Liver (tissue), 9 donors: ENCODE data around the gene HGF. TPM values are rescaled to one million over a fixed set of nuclear protein-coding genes. Genes with fewer than 3 reads are reported as not detected.

Source experiments
- DNase-seq: peaks from one replicate; pipeline ENCODE4 v3.0.0-alpha.2; 2017; ENCODE audit warnings: low spot score
- H3K27ac ChIP-seq, 2 donors: one replicate each; pipeline ENCODE4 v1.7.0; 2013; ENCODE audit warnings: inconsistent platforms in 2 of 2, low read length in 2 of 2, control low read depth in 1 of 2, low read depth in 1 of 2, mild to moderate bottlenecking in 1 of 2
- H3K27me3 ChIP-seq, 4 donors: one replicate each; pipeline versions ENCODE4 v1.6.1 to v1.7.0; 2013; ENCODE audit warnings: low read length in 3 of 4, inconsistent platforms in 1 of 4, mild to moderate bottlenecking in 1 of 4, moderate library complexity in 1 of 4; ENCODE audit not compliant: control insufficient read depth in 4 of 4, insufficient read depth in 4 of 4
- H3K36me3 ChIP-seq, 4 donors: one replicate each; pipeline versions ENCODE4 v1.6.1 to v1.7.0; 2013; ENCODE audit warnings: low read length in 3 of 4, mild to moderate bottlenecking in 3 of 4, low read depth in 1 of 4, moderate library complexity in 1 of 4; ENCODE audit not compliant: control insufficient read depth in 4 of 4, insufficient read depth in 3 of 4
- H3K4me1 ChIP-seq, 4 donors: one replicate each; pipeline versions ENCODE4 v1.6.1 to v1.7.0; 2013; ENCODE audit warnings: low read length in 3 of 4, mild to moderate bottlenecking in 3 of 4, moderate library complexity in 1 of 4; ENCODE audit not compliant: control insufficient read depth in 4 of 4, insufficient read depth in 4 of 4
- H3K4me3 ChIP-seq, 3 donors: one replicate each; pipeline versions ENCODE4 v1.6.1 to v1.7.0; 2013; ENCODE audit warnings: low read length in 3 of 3, control low read depth in 1 of 3, low read depth in 1 of 3, mild to moderate bottlenecking in 1 of 3
- H3K9ac ChIP-seq, 2 donors: one replicate each; pipeline ENCODE4 v1.7.0; 2013; ENCODE audit warnings: low read length in 2 of 2, mild to moderate bottlenecking in 2 of 2, moderate library complexity in 2 of 2, control low read depth in 1 of 2, low read depth in 1 of 2
- H3K9me3 ChIP-seq, 4 donors: one replicate each; pipeline versions ENCODE4 v1.6.1 to v1.7.0; 2013; ENCODE audit warnings: low read length in 3 of 4; ENCODE audit not compliant: control insufficient read depth in 4 of 4
- EGR1 ChIP-seq, 2 donors: IDR thresholded peaks; 2 replicates each; pipeline ENCODE4 v1.6.1; 2016 to 2018; ENCODE audit warnings: antibody characterized with exemption in 2 of 2, low read depth in 2 of 2
- FOXA1 ChIP-seq: IDR thresholded peaks from 2 replicates; pipeline ENCODE4 v1.6.1; 2016; ENCODE audit warnings: antibody characterized with exemption
- FOXA2 ChIP-seq: IDR thresholded peaks from 2 replicates; pipeline ENCODE4 v1.6.1; 2016; ENCODE audit warnings: antibody characterized with exemption
- HNF4G ChIP-seq: IDR thresholded peaks from 2 replicates; pipeline ENCODE4 v1.6.1; 2016; ENCODE audit warnings: antibody characterized with exemption
- JUND ChIP-seq, 2 donors: IDR thresholded peaks; 2 replicates each; pipeline ENCODE4 v1.6.1; 2016; ENCODE audit warnings: antibody characterized with exemption in 2 of 2
- RAD21 ChIP-seq, 2 donors: IDR thresholded peaks; 2 replicates each; pipeline ENCODE4 v1.6.1; 2016; ENCODE audit warnings: antibody characterized with exemption in 2 of 2, mild to moderate bottlenecking in 2 of 2
- RXRA ChIP-seq, 2 donors: IDR thresholded peaks; 2 replicates each; pipeline ENCODE4 v1.6.1; 2017 to 2018; ENCODE audit warnings: antibody characterized with exemption in 2 of 2, mild to moderate bottlenecking in 1 of 2
- SP1 ChIP-seq: IDR thresholded peaks from 2 replicates; pipeline ENCODE4 v1.6.1; 2018; ENCODE audit warnings: antibody characterized with exemption, mild to moderate bottlenecking
- YY1 ChIP-seq: IDR thresholded peaks from 2 replicates; pipeline ENCODE4 v1.6.1; 2016; ENCODE audit warnings: antibody characterized with exemption, mild to moderate bottlenecking
- WGBS: extraction: QIAGEN DNeasy Blood & Tissue Kit; methylation state at CpG from one replicate; pipeline ENCODE4 v1.1.7; 2013; 5-methylcytosine and 5-hydroxymethylcytosine counted together
- polyA plus RNA-seq, 2 donors: library from polyadenylated mRNA; stranded (reverse) in 1 of 2; unstranded in 1 of 2; fragments of 200-250 nt in 1 of 2; fragments of >200 nt in 1 of 2; fragmentation: Nextera tagmentation in 1 of 2; extraction: Ambion mirVana in 1 of 2; gene quantifications; one replicate each; pipeline versions ENCODE4 v1.2.1 to v1.2.3, GENCODE V29; 2013 to 2015
- total RNA-seq, 2 donors: library from RNA; depleted of rRNA; stranded (reverse); fragments of >200 nt; gene quantifications; one replicate each; pipeline ENCODE4 v1.2.3, GENCODE V29; 2014
- TF ChIP-seq, protein P1 (sequence below): IDR thresholded peaks from 2 replicates; pipeline ENCODE4 v1.6.1; 2016; ENCODE audit warnings: antibody characterized with exemption, mild to moderate bottlenecking
- TF ChIP-seq, protein P2 (sequence below): IDR thresholded peaks from 2 replicates; pipeline ENCODE4 v1.6.1; 2016; ENCODE audit warnings: antibody characterized with exemption
- TF ChIP-seq, protein P3 (sequence below): fragments of 150-350 bp; IDR thresholded peaks from 2 replicates; pipeline ENCODE4 v1.5.1; 2017; ENCODE audit warnings: improper control_type of control experiment, low read depth, low read length; ENCODE audit not compliant: missing input control
- TF ChIP-seq, protein P4 (sequence below): IDR thresholded peaks from 2 replicates; pipeline ENCODE4 v1.6.1; 2016; ENCODE audit warnings: antibody characterized with exemption
- donor health status: healthy.
- donor health status: healthy.
- donor health status: healthy.
- donor health status: healthy.
- donor health status: healthy.

HGF gene
- total and polyA plus RNA-seq, 4 donors: 12.0 to 29.8 (median 15.3) TPM

DNA sequence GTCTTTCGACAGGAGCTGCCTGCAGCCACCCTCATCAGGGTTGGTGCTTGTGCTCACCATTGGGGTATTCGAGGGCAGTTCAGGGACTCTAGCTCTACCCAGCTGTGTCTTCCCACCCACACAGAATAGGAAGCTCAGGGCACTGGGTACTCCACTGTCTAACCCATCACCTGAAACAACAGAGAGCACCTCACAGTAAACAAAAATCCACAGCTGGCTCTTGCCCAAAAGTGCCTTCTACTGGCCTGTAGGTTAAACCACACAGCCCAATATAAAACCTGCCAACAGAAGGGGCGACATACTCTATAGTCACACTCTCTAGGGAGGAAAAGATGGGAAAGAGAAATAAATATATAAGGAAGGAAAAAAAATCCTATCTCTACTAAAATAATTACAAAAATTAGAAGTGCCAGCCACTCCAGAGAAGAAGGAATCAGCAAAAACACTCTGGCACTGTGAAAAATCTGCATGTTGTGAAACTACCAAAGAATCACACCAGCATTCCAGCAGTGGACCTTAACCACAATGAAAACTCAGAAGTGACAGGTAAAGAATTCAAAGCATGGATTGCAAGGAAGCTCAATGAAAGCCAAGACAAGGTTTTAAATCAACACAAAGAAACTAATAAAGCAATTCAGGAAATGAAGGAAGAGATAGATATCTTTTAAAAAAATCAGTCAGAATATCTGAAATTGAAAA lies 110.0 kb downstream of the HGF start:
- Histone ChIP-seq H3K4me3 (no peak overlapping the region), H3K9me3 (no peaks in the 10 kb centered on the region), H3K27me3 (no peaks in the 10 kb centered on the region), H3K36me3 (no peaks in the 10 kb centered on the region), H3K27ac (no peak overlapping the region), H3K9ac (no peak overlapping the region), H3K4me1 (no peaks in the 10 kb centered on the region)
- DNase-seq: no peak
- no peak for TF ChIP-seq EGR1 (IDR thresholded peaks at IDR 0.05; ENCODE audit: low read depth in 2 of 2)
- TF ChIP-seq, protein P1, sequence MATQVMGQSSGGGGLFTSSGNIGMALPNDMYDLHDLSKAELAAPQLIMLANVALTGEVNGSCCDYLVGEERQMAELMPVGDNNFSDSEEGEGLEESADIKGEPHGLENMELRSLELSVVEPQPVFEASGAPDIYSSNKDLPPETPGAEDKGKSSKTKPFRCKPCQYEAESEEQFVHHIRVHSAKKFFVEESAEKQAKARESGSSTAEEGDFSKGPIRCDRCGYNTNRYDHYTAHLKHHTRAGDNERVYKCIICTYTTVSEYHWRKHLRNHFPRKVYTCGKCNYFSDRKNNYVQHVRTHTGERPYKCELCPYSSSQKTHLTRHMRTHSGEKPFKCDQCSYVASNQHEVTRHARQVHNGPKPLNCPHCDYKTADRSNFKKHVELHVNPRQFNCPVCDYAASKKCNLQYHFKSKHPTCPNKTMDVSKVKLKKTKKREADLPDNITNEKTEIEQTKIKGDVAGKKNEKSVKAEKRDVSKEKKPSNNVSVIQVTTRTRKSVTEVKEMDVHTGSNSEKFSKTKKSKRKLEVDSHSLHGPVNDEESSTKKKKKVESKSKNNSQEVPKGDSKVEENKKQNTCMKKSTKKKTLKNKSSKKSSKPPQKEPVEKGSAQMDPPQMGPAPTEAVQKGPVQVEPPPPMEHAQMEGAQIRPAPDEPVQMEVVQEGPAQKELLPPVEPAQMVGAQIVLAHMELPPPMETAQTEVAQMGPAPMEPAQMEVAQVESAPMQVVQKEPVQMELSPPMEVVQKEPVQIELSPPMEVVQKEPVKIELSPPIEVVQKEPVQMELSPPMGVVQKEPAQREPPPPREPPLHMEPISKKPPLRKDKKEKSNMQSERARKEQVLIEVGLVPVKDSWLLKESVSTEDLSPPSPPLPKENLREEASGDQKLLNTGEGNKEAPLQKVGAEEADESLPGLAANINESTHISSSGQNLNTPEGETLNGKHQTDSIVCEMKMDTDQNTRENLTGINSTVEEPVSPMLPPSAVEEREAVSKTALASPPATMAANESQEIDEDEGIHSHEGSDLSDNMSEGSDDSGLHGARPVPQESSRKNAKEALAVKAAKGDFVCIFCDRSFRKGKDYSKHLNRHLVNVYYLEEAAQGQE: no peak
- 87% methylated on average over 3 of the region's 3 CpGs for WGBS

DNA sequence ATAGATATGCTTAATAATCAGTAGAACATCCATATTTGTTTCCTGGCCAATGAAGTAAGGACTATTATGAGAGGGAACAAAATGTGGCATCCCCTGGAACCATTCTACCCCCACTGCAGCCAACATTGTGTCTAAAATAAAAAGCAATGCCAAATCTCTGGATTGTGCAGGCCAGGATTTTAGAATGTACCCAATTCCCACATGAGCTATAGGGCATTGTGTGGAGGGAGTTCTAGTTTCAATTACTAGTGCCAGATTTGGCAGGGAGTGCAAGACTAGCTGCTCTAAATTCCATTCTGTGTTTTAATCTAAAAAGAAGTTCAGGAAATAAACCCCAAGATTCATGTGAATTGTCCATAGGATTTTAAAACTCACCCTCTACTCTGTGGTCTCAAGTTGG lies 112.3 kb downstream of the HGF start:
- H3K9ac ChIP-seq: no peak overlapping the region
- TF ChIP-seq FOXA2 (no peak), RAD21 (IDR thresholded peaks at IDR 0.05) (no peak), FOXA1 (no peak), JUND (IDR thresholded peaks at IDR 0.05) (no peak), SP1 (no peak), RXRA (IDR thresholded peaks at IDR 0.05) (no peak), EGR1 (IDR thresholded peaks at IDR 0.05; ENCODE audit: low read depth in 2 of 2) (no peak), HNF4G (no peak), YY1 (no peak)
- TF ChIP-seq, protein P2, sequence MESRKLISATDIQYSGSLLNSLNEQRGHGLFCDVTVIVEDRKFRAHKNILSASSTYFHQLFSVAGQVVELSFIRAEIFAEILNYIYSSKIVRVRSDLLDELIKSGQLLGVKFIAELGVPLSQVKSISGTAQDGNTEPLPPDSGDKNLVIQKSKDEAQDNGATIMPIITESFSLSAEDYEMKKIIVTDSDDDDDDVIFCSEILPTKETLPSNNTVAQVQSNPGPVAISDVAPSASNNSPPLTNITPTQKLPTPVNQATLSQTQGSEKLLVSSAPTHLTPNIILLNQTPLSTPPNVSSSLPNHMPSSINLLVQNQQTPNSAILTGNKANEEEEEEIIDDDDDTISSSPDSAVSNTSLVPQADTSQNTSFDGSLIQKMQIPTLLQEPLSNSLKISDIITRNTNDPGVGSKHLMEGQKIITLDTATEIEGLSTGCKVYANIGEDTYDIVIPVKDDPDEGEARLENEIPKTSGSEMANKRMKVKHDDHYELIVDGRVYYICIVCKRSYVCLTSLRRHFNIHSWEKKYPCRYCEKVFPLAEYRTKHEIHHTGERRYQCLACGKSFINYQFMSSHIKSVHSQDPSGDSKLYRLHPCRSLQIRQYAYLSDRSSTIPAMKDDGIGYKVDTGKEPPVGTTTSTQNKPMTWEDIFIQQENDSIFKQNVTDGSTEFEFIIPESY: no peak
- TF ChIP-seq, protein P1: no peak
- TF ChIP-seq, protein P3, sequence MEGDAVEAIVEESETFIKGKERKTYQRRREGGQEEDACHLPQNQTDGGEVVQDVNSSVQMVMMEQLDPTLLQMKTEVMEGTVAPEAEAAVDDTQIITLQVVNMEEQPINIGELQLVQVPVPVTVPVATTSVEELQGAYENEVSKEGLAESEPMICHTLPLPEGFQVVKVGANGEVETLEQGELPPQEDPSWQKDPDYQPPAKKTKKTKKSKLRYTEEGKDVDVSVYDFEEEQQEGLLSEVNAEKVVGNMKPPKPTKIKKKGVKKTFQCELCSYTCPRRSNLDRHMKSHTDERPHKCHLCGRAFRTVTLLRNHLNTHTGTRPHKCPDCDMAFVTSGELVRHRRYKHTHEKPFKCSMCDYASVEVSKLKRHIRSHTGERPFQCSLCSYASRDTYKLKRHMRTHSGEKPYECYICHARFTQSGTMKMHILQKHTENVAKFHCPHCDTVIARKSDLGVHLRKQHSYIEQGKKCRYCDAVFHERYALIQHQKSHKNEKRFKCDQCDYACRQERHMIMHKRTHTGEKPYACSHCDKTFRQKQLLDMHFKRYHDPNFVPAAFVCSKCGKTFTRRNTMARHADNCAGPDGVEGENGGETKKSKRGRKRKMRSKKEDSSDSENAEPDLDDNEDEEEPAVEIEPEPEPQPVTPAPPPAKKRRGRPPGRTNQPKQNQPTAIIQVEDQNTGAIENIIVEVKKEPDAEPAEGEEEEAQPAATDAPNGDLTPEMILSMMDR: no peak
- TF ChIP-seq, protein P4, sequence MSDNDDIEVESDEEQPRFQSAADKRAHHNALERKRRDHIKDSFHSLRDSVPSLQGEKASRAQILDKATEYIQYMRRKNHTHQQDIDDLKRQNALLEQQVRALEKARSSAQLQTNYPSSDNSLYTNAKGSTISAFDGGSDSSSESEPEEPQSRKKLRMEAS: no peak
- H3K27ac ChIP-seq: no peak overlapping the region
- no peaks in the 10 kb centered on the region for H3K4me1 ChIP-seq
- H3K27me3 ChIP-seq: no peaks in the 10 kb centered on the region
- H3K36me3 ChIP-seq: no peaks in the 10 kb centered on the region
- H3K4me3 ChIP-seq: no peak overlapping the region
- no peak for DNase-seq
- no peaks in the 10 kb centered on the region for H3K9me3 ChIP-seq
